ENCODE measurements around the gene PPFIA2. TPM values are rescaled to one million over a fixed set of nuclear protein-coding genes. Genes with fewer than 3 reads are reported as not detected.

PPFIA2 gene
- total RNA-seq, 4 donors from 2014 or later, result 1.5 to 4.3 (median 2.5) TPM

DNA sequence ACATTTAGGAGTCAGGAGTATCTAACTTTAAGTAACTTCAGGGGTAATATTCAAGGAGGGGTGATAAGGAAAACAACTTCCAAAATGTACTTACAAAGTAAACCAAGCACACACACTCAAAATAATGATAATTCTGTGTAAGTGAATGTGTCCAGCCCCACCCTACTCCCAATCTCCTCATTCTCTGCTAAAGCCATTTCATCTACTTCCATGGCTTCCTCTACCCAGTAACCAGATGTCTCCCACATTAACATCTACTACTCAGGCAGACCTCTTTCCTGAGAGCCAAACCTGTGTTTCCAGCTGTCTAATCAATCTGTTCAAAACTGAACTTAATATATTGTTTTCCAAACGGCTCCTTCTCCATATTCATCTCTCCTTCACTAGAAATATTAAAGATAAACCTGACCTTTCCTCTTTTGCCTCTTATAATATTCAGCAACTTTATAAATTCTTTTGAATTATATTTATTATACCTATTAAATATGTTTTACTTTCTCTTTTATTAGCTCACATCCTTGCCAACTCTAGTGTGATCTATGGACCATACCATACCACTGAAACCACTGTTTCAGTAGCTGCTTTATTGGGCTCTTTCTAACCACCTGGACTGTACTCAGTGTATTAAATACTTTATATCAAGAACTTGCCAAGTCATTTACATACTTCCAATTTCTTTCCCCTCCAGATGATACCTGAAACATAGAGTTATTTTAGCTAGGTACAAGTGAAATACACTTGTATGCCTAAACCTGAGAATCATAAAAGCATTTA, 170.7 kb downstream of the PPFIA2 start:
- TF ChIP-seq, protein P1, sequence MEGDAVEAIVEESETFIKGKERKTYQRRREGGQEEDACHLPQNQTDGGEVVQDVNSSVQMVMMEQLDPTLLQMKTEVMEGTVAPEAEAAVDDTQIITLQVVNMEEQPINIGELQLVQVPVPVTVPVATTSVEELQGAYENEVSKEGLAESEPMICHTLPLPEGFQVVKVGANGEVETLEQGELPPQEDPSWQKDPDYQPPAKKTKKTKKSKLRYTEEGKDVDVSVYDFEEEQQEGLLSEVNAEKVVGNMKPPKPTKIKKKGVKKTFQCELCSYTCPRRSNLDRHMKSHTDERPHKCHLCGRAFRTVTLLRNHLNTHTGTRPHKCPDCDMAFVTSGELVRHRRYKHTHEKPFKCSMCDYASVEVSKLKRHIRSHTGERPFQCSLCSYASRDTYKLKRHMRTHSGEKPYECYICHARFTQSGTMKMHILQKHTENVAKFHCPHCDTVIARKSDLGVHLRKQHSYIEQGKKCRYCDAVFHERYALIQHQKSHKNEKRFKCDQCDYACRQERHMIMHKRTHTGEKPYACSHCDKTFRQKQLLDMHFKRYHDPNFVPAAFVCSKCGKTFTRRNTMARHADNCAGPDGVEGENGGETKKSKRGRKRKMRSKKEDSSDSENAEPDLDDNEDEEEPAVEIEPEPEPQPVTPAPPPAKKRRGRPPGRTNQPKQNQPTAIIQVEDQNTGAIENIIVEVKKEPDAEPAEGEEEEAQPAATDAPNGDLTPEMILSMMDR (IDR thresholded peaks at IDR 0.05; ENCODE audit: low read depth), result no peak

DNA sequence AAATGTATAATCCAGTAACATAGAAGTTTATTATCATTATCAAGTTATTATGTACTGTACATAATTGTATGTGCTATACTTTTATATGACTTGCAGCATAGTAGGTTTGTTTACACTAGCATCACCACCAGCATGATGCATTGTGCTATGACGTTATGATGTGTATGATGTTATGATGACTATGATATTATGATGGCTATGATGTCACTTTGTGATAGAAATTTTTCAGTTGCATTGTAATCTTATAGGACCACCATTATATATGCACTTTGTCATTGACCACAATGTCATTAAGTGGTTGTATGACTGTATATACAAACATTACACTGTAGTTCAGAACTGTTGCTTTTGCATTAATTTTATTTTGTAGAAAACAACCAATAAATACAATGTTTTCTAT, 173.4 kb downstream of the PPFIA2 start:
- TF ChIP-seq, protein P1 (IDR thresholded peaks at IDR 0.05; ENCODE audit: low read depth), result no peak

DNA sequence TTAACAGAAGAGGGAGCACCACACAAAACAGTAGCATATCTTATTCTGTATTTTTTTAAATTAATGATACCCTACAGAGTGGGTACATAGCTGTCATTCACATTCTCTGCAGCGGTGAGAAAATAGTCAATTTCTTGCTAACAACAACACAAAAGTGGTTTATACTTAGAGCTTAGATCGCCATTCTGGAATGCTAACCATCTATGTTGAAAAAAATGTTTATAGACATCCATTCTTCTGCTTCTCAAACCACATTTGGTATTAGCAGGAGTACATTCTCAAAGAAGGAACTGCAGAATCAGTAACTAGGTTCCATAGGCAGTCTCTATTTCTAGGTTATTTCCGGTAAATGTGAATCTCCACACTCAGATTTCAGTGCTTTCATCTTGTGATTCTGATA, 185.9 kb downstream of the PPFIA2 start:
- TF ChIP-seq, protein P1 (IDR thresholded peaks at IDR 0.05; ENCODE audit: low read depth), result no peak

DNA sequence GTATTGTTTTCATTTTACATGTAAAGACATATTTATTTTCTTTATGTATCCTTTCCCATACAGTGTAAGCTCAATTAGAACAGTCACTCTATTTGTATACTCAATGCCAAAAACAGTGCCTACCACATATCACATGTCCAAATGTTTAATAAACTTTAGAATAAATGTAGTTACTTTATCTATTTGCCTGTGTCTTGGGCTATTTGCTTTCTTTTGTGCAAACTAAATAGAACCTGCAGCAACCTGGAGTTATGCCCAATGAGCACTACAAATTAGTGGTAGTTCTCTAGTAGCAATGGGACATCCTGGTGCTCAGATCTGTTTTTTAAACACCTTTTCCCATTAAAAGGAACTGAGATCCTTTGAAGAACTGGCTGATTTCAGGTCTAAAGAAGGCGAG, 186.7 kb downstream of the PPFIA2 start:
- TF ChIP-seq, protein P1 (IDR thresholded peaks at IDR 0.05; ENCODE audit: low read depth), result no peak

DNA sequence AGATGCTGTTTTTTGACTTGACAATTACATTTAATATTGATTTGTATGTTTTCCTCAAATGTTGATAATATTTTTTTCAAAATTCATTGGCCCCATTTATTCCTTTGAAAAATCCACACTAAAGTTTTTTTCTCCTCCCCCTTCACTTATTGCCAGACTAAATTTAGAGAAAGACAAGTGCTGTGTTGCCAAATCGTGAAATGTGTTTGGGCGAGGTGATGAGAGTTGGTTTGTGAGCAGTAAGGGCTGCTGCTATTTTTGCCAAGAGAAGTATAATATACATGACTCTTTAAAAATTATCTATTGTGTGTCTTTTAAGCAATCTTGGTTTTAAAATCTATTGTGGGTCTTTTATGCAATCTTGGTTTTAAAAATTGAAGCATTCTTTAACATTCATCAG, 188.9 kb downstream of the PPFIA2 start:
- TF ChIP-seq, protein P1 (IDR thresholded peaks at IDR 0.05; ENCODE audit: low read depth), result no peak

DNA sequence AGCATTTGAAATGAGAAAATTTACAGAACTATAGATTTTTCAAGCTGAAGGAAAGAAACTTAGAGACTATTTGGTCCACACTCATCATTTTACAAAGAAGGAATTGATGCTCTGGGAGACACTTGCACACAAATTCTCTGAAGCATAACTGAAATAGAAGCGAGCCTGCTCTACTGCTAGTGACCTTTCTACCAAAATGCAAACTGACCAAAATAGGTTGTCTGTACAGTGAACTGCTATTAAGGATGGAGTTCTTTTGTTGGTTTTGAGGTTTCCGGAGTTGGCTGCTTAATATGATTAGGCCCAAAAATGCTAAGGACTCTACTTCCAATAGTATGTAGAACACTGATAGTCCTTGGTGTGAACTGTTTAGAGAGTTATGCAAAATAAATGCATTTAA, 194.9 kb downstream of the PPFIA2 start:
- TF ChIP-seq, protein P1 (IDR thresholded peaks at IDR 0.05; ENCODE audit: low read depth), result no peak

DNA sequence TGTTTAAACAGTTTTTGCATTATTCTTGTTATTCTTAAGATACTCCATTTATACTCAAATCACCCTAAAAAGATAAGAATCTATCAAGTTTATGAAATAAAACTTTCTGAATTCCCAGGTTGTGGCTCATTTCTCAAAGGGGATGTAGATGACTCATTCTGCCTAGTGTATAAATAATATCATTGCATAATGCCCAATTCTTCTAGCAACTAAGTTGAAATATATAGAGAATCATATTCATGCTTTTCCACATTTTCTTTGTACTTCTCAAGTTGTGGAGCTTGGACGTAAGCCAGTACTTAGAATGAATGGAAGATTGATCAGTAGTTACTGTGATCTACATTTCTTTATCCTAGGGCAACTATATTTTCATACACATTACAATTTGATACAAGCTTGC, 201.1 kb downstream of the PPFIA2 start:
- TF ChIP-seq, protein P1 (IDR thresholded peaks at IDR 0.05; ENCODE audit: low read depth), result no peak

Measured in subcutaneous adipose tissue (tissue), 4 donors.